Measurements from ENCODE around the gene NSF. TPM values are rescaled to one million over a fixed set of nuclear protein-coding genes. Genes with fewer than 3 reads are reported as not detected.
"Not testable (repeated sequence)": the region's sequence is repeated elsewhere in the genome, so short reads cannot be mapped to it uniquely, and the experiment has no call there.

NSF gene
- total RNA-seq, 1 donor = 21.0 TPM

DNA sequence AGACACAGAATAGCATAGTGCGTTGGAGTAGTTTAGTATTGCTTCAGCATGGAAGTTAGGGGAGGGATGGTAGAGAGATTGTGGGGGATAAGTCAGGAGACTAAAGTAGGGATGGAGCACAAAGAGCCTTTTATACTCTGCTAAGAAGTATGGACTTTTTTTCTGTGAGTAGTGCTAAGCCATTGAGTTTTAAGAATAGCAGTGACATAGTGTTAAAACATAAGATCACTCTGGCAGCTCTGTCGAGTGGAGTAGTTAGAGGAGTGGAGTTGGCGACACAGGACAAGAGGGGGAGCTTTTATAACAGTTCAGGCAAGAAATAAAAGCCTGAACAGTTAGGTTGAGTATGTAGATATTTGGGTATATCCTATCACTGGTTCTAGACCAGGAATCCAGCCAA lies 106.1 kb downstream of the NSF start:
- DNase-seq (ENCODE audit: low read depth in 2 of 3, low spot score in 2 of 3) = not testable (repeated sequence)

DNA sequence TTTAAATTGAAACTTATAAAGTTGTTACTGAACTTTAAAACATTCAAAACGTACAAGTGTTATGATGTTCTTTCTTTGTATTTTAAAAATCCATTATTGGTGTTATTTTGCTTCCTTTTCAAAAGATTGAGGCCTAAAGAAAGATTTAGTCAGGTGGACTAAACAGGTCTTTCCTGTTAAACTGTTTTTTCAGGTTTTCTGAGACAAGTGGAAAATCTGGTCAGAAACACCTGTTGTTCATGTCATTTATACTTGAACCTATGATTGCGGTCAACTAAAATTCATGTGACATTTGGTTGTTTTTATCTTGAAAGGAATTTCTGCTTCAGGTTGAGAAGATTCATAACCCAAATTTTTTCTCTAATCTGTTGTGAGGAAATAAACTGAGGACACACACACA lies 108.5 kb downstream of the NSF start:
- not testable (repeated sequence) for DNase-seq (ENCODE audit: low read depth in 2 of 3, low spot score in 2 of 3)

DNA sequence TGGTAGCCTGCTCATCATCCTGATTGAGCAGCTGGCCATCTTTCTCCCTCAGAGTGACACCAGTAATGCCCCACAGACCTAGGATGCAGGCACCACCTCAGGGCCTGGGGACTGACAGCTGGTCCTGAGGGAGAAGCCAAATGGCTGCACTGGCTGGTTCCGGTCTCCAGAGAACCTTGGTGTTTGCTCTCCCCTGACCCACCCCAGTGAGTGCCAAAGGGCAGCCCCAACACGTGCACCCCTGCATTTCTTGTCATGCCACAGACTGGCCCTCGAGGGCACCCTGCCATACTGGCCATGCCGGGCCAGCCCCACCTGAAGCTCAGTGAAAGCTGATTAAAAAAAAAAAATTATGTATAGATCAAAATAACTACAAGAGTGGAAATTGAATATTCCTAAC lies 127.5 kb downstream of the NSF start:
- DNase-seq (ENCODE audit: low read depth in 2 of 3, low spot score in 2 of 3) = no peak

DNA sequence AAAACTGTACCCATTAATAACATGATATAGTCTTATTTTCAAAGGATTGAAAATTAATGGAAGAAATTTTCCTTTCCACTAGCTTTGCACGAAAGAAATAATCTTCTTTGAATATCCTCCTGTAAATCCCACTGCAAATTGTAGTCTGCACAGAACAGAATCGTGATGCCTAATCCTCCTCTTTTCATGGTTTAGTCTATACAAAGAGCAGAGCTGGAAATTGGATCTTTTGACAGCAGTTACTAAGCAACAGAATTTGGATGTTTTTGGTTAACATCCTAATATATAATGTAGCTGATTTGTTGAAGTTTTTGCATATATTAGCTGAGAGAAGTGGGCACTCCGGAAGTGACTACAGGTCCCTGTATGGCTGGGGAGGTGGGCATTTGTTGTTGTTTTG lies 129.4 kb downstream of the NSF start:
- DNase-seq (ENCODE audit: low read depth in 2 of 3, low spot score in 2 of 3) = no peak

DNA sequence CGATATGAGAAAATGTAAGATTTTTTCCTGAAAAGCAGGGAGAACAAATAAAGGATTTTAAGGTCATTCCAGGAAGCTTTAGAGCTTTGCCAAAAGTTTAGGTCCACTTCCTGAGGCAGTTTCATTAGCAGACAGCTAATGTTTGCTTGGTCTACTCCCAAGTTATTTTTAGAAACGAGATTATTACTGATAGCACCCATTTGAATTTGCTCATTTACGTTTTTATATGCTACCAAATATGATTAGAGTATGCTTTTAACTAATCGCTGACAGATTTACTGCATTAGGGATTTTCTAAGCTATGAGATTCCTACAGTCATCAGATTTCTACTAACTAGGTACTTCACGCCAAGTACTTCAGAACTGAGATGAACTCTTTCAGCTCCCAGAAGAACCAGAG lies 129.9 kb downstream of the NSF start:
- DNase-seq (ENCODE audit: low read depth in 2 of 3, low spot score in 2 of 3) = no peak

DNA sequence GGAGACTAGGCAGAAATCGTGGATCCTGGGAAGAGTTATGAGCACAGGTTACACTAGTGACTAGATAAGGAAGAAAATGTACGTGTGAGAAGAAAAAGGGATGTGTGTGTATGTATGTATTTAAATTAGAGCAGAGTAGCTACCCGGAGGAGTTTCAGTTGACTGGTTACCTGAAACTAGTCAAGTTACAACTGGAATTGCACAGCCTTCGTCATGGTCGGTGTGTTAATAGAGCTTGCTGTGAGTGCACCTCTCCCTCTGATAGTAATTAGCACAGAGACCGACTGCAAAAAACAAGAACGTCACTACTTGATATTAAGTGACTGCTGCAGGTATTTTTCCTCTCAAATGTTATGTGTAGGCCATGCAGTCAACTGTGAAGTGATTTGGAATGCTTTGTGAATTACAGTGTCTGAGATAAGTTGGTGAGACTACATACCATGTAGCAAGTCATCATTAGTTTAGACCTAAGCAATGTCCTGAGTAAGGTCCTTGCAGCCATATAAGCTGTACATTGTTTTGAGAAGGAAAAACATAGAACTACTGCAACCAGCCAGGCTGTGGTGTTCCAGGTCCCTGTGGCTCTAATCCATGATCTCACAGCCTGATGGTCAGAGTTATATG lies 132.3 kb downstream of the NSF start:
- no peak for DNase-seq (ENCODE audit: low read depth in 2 of 3, low spot score in 2 of 3)

DNA sequence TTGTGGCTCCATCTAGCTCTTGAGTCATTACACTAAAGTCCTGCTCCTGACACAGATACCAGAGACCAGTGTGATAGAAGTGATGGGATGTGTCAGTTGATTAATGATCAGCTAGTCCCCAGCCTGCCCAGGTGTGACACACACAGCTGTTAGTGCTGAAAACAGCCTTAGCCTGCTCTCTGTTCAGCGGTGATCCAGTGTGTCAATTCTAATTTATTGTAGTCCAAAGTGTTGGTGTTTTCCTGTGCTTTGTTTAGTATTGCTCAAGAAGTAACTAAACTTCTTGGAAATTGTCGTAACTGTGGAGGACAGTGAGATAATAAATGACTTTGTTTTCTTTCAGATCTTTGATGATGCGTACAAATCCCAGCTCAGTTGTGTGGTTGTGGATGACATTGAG lies 135.7 kb downstream of the NSF start:
- no peak for DNase-seq (ENCODE audit: low read depth in 2 of 3, low spot score in 2 of 3)

DNA sequence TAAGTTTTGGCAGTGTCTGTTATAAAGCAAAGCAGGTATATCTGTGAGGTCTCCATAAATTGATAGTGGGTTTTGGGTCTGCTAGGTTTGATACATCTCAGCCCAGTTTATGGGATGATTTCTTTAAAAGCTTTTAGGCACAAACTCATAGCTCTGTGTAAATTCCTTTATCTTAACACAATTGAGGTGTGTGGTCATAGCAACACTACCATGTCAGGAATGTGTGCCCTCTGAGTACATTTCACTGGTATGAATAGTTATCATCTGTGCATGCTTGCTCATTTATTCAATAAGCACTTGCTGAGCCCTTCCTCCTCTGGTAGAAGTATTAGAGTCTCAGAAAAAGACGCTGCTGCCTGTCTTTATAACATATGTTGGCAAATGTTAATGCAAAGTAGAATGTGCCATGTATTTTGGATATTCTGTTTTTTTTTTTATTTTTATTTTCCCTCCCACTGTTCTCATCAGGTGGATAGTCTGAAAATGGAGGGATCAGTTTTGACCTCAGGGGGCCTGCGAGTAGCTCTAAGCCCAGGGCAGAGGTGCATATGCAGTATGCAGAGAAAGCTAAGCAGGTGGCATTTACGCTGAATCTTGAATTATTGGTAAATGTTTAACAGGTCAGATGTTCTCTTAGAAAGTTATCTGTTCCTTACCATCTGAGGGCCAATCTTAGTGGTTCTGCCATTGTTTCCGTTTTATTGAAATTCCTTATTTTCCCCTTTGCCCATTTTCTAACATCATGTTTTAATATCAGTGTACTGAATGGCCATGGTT lies 137.3 kb downstream of the NSF start:
- DNase-seq (ENCODE audit: low read depth in 2 of 3, low spot score in 2 of 3) = no peak

DNA sequence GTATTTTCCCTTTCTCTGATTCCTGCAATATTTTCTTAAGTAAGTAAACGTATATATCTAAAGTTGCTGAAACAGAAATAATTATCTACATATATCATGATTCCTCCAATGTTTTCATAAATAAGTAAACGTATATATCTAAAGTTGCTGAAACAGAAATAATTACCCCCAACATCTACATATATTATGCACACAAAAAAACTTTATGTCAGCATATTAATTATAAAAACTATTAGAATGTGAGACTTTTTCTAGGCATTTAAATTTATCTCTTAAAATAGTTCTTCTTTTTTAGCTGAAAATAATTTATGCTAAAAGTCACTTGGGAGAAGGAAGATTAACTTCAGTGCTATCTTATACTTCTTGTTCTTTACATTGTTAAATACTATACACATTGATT lies 139.6 kb downstream of the NSF start:
- DNase-seq (ENCODE audit: low read depth in 2 of 3, low spot score in 2 of 3) = no peak

DNA sequence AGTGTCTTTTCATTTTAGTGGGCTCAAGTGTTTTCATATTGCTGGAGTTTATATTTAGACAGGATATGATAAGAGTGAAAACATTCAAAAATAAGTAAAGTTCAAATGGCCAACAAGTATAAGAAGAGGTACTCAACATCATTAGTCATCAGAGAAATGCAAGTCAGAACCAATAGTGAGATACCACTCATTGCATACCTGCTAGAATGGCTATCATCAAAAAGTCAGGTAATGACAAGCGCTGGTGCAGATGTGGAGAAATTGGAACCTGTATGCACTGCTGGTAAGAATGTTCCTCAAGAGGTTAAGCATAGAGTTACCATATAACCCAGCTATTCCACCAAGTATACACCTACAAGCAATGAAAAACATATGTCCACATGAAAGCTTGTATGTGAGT lies 140.2 kb downstream of the NSF start:
- DNase-seq (ENCODE audit: low read depth in 2 of 3, low spot score in 2 of 3) = no peak

DNA sequence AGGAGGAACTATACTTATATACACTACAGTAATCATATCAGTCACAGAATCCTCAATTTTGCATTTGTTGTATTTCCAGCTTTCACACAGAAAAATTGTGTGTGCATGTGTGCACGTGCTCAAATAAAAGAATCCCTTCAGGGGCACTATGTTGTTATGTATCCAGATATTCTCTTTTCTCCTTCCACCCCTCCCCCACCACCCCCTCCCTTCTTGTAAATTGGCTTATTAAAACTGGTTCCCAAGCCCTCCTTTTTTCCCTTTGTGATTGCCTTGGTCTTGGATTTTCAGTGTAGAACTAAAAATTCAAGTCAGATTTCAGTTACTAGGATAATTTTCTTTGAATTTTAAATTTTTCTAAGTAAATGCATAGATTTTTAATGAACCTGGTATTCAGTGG lies 141.7 kb downstream of the NSF start:
- DNase-seq (ENCODE audit: low read depth in 2 of 3, low spot score in 2 of 3) = no peak

DNA sequence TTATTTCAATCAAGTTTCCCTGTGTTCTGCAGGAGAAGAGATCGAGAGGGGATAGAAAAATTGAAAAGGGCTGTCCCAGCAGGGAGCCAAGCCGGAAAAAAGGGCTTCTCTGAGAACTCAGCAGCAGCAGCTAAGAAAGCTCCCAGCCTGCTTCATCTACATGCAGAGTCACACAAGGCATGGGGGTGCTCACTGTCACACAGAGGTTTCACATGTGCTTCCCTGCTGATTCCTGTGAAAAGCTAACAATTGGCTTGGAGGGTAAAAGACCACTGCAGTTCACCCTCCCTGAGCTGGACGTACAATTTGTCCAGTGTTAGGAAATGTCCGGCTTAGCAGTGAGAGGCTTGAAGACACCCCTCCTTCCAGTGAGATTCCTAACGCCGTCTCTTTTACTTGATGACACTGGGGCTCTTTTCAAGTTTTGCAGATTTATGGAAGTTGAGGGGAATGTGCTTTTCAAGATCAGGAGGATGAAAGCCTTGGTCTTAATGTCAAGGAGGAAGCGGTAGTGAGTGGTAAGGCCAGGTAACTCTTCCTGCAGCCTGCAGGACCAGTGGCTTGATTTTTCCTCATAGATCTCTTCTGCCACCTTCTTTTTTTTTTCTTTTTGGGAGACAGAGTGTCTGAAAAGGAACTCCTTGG lies 142.4 kb downstream of the NSF start:
- no peak for DNase-seq (ENCODE audit: low read depth in 2 of 3, low spot score in 2 of 3)

DNA sequence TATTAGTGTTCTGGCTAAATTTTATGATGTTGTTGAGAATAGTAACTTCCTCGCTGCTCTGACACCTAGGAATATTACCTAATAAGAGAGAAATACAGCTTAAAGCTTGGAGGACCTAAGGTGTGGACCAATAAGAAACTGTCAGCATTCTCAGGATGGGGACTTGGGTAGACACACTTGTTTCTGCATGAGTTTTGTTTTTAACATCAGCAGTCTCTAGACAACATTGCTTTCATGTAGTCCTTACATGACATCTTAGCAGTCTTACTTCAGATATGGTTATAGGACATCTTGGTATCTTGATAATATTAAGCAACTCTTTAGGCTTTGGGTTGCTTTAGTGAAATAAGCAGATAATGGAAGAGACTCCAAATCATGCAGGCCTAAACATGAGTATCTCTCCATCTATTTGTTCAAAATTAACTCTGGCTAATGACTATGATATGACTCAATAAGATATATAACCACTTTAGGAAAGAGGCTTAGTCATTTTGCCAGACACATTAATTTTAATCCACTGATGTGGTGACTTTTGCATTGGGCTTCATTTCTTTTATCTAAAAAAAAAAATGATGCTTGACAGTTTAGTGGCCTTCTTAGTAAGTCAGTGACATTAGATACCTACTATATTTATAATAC lies 143.5 kb downstream of the NSF start:
- DNase-seq (ENCODE audit: low read depth in 2 of 3, low spot score in 2 of 3) = no peak

DNA sequence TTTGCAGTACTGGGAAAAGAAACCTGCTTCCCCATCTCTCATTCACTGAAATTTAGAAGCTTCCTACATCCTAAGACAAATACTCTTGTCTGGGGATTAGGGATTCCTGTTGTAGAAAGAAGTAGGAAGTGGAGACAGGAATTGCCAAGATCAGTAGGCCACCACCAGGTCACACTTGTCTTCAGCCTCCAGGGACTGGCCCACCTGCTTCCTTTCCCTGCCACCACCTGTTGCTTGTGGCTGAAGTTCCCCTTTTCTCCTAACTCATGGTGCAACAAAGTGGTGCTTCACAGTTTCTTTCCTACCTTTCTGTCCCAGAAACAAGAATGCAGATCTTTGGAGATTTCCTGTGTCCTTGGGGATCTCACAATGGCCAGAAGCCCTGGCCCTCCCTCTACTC lies 145.6 kb downstream of the NSF start:
- peak in 2 of 3 donors; percentile 47 to 65 for DNase-seq (ENCODE audit: low read depth in 2 of 3, low spot score in 2 of 3)

DNA sequence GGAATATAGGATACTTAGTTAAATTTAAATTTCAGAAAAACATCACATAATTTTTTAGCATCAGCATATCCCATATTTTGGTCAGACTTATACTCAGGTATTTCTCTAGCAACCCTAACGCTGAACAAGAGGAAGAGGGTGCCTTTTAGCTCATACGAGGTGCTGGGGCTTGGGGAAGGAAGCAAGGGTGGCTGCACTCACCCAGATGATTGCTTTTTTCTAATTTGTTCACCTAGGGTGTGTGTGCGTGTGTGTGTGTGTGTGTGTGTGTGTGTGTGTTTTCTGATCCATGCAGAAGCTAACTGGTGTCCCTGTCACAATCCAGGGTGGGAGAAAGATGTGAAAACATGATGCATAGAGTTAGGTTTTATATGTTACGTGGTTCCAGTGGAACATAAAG lies 146.9 kb downstream of the NSF start:
- DNase-seq (ENCODE audit: low read depth in 2 of 3, low spot score in 2 of 3) = no peak

DNA sequence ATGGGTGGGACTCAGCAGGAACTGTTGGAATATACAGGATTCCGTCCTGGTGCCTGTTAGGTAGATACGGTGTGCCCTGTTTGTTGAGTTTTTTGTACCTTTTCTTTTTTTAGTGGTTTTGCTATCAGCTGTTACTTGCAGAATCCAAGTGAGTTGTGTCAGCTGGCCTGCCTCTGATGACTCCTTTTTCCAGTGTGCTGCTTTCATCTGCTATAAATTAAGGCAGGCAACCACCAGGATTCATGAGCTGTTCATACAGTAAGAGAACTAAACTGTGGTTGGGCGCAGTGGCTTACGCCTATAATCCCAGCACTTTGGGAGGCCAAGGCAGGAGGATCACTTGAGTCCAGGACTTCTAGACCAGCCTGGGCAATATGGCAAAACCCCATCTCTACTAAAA lies 148.1 kb downstream of the NSF start:
- DNase-seq (ENCODE audit: low read depth in 2 of 3, low spot score in 2 of 3) = no peak

DNA sequence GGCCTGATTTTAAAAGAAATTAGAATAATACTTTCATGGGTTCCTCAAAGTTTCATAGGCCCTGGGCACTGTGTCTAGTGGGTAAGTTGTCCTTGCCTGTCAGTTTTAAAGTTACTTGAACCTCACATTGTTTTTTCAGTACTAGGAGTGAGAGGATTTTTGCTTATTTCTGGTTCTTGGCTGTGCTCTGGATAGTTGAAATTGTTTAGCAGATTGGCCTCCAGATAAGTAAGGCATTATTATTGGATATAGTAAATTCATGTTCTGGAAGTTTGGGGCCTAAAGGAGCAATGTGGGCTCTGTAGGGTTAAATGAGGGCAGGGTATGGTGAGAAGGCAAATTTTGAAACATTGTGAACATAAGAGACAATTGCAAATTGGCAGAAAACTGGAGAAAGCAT lies 149.5 kb downstream of the NSF start:
- no peak for DNase-seq (ENCODE audit: low read depth in 2 of 3, low spot score in 2 of 3)

DNA sequence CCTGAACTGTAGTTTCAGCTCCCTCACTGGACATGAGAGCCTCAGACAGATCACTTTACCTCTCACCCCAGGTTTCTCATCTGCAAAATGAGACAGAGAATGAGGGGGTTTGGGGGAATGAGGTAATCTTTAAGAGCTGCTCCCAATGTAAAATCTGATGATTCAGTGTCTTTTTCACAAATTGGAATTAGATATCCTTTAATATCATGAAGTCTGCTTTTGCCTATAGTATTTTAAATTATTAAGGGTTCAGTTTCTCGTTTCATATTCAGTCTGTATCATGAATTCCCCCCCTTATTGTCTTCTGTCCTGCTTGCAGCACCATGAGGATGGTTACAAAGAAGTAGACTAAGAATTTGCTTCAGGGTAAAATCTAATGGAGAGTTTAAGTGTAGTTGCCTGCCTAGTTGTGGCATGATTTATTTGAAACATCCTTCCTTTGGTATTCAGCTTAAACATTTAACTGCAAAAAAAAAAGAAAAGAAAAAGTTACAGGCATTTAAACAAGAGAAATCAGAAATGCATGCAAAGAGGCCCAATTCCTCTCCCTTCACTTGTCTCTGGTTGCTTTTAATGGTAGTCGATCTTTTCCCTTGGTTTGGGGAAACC lies 150.8 kb downstream of the NSF start:
- no peak for DNase-seq (ENCODE audit: low read depth in 2 of 3, low spot score in 2 of 3)

DNA sequence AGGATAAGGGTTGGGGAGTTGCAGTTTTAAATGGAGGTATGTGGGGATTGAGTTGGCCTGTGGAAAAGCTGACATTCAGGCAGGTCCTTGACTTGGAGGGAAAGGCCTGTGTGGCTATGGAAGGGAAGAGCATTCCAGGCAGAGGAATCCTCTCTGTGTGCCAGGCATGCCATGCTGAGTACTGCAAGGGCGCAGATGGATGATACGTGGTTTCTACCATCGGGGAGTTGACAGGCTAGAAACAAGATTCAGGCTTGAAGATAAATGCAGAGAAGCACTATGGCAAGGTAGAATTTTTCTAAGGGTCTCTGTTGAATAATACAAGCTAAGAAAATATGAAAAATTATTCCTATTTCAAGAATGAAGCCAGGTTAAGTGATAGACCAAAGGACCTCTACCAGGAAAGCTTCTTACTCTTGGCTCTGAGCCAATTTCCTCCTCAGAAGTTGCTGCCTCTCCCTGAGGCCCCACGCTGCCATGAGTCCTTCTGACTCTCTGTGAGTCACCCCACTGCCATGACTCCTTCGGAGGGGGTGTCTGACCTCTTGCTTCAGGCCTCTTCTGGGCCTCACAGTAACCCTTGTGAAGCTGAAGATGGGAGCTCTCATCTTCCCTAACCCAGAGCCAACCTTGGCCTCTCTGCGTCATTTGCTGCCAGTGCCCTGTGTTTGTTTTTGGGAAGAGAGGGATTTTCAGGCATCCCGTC lies 152.2 kb downstream of the NSF start:
- DNase-seq (ENCODE audit: low read depth in 2 of 3, low spot score in 2 of 3) = peak in 1 of 3 donors; percentile 28

DNA sequence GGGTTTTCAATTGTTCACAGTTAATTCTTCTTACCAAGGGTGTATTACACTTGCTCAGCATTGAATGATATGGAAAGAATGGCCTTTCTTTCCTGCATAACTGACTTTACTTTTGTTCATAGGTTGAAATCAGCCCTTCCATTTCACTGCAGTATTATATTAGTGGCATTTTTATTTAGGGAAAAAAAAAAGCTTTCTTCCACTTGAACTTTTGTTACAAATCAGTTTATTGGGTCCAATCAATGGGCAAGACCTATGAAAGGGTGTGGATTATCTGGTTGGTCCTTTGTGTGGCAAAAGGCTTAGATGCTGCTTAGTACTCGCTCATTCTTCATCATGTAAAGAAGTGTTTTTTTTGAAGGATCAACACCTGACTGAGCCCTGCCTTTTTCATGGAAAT lies 154.0 kb downstream of the NSF start:
- no peak for DNase-seq (ENCODE audit: low read depth in 2 of 3, low spot score in 2 of 3)

DNA sequence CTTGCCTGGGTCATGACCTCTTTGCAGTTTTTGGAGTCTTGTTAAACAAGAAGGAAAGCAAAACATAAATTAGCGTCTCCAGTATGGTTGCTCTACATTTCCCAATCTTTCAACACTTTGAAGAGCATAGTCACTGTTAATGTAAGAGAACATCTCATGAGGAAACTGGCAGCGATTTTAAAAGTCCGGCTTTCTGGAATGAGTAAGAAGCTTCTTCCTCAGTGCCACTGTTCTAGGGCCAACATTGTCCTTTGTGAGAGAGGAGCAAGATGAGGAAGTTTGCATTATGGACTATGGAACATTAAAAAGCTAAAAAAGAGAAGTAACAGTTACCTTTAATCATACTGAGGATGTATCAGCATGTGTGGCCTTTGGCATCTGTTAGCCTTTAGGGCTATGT lies 154.9 kb downstream of the NSF start:
- no peak for DNase-seq (ENCODE audit: low read depth in 2 of 3, low spot score in 2 of 3)
